ENCODE data around the gene ST7.

DNA sequence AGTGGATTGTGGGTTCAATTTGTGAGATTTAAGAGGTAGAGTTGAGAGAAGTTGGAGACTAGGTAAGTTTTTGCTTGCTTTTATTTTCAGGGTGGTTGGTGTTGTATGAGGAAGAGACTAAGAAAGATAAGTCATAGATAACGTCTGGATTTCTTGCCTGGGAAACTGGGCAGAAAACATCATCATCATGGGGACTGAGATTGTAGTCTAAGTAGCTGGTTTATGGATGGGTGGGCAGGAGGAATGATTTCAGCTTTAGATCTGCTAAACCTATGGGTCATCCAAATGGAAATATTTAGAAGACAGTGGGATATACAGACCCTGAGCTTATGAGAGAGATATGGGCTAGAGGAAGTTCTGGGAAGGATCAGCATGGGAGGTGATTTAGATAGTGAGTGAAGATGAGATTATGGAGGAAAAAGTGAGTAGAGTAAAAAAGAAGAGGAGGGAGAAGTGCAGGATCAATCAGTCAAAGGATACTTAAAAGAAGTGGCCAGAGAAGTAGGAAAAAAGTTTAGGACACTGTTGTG, 199.8 kb downstream of the ST7 start:
- TF ChIP-seq, protein P1, sequence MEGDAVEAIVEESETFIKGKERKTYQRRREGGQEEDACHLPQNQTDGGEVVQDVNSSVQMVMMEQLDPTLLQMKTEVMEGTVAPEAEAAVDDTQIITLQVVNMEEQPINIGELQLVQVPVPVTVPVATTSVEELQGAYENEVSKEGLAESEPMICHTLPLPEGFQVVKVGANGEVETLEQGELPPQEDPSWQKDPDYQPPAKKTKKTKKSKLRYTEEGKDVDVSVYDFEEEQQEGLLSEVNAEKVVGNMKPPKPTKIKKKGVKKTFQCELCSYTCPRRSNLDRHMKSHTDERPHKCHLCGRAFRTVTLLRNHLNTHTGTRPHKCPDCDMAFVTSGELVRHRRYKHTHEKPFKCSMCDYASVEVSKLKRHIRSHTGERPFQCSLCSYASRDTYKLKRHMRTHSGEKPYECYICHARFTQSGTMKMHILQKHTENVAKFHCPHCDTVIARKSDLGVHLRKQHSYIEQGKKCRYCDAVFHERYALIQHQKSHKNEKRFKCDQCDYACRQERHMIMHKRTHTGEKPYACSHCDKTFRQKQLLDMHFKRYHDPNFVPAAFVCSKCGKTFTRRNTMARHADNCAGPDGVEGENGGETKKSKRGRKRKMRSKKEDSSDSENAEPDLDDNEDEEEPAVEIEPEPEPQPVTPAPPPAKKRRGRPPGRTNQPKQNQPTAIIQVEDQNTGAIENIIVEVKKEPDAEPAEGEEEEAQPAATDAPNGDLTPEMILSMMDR (IDR thresholded peaks at IDR 0.05) = no peak
- TF ChIP-seq POLR2AphosphoS5 (IDR thresholded peaks at IDR 0.05) = no peak
